ENCODE measurements around the gene KSR1.
A peak's percentile ranks its signal among the peaks of the same experiment; 100 is the strongest.

The KSR1 gene

DNA sequence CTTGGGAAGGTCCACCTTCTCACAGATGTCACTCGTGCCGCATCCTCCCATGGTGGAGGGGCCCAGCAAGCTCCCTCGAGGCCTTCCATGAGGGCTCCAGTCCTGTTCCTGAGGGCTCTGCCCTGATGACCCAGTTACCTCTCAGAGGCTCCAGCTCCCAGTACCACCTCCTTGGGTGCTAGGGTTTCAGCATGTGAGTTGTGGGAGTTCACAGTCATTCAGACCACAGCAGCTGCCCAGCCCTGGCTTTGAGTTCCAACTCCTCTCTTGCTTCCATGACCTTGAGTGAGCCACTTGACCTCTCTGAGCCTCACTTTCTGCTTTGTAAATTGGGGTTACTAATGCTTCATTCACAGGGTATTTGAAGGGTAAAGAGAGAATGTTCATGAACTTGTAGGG lies 137.6 kb downstream of the KSR1 start:
- in situ Hi-C loops (cut with HindIII; ENCODE audit: low pct_unique_long_range_greater_than_20kb, low sequenced_read_pairs): no loop called here
- TF ChIP-seq JUND (IDR thresholded peaks at IDR 0.05; ENCODE audit: low read depth): no peak
- DNase-seq (ENCODE audit: low read depth in 1 of 2, low spot score in 1 of 2): no peak

DNA sequence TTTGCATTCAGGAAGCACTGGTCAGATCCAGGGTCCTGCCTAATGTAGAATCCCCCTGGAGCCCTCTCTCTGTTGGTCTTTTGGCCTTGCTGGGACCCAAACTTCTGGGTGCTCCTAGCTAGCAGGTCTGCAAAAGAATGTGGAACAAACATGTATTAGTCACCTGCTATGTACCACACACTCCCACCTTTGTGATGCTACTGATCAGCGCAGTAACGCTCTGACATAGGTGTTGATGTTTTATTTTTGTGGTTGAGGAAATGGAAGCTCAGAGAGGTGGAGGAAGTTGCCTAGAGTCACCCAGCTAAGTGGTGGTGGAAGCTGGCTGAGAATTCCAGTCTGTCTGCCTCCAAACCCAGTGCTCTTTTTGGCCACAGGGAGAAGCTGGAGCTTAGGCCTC lies 139.0 kb downstream of the KSR1 start:
- in situ Hi-C loops (cut with HindIII; ENCODE audit: low pct_unique_long_range_greater_than_20kb, low sequenced_read_pairs): no loop called here
- no peak for DNase-seq (ENCODE audit: low read depth in 1 of 2, low spot score in 1 of 2)
- TF ChIP-seq JUND (IDR thresholded peaks at IDR 0.05; ENCODE audit: low read depth): no peak

DNA sequence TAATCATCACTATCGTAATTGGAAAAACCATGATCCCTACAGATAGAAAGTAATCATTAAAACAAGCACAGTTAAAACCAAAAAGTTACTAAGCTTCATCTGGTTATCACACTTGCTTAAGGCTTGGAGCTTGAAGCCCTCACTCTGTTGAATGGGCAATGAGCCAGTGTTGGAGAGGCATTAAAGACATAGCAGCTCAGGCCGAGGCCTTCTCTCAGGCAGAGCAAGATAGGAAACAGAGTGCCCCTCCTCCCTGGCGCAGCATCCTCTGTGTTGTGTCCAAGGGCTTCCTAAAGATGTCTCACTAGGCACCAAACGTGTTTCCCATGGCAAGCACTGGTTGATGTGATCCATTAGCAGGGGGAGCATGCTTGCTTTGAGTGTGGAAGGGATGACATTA lies 139.8 kb downstream of the KSR1 start:
- in situ Hi-C loops (cut with HindIII; ENCODE audit: low pct_unique_long_range_greater_than_20kb, low sequenced_read_pairs): no loop called here
- no peak for DNase-seq (ENCODE audit: low read depth in 1 of 2, low spot score in 1 of 2)
- no peak for TF ChIP-seq JUND (IDR thresholded peaks at IDR 0.05; ENCODE audit: low read depth)

DNA sequence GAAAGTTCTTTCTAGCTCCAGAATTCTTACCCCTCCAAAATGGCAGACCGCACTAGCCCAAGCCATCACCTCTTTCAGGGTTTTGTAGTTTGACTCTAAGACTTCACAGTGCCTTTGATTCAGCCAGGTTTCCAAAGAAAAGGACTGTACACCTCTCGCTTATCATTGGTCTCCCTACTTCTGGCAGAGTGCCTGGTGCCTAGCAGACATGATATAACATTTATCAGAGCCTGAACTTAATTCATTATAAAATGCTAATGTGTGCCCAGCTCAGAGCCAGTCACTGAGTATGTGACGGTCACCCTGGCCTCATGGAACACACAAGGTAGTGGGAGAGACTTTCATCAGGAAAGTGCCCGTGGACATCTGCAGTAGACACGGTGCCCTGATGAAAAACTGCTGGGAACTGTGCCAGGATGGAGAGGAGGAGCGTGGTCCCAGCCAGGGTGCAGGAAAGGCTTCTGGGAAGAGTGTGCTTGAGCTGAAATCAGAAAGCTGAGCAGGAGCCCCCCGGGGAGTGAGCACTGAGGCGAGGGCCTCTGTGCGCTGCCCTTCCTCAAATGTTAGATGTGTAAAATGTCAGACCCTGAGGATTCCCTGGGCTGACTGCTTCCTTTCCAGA lies 140.4 kb downstream of the KSR1 start:
- in situ Hi-C loops (cut with HindIII; ENCODE audit: low pct_unique_long_range_greater_than_20kb, low sequenced_read_pairs): no loop called here
- TF ChIP-seq JUND (IDR thresholded peaks at IDR 0.05; ENCODE audit: low read depth): no peak
- no peak for DNase-seq (ENCODE audit: low read depth in 1 of 2, low spot score in 1 of 2)

- no peak for DNase-seq (ENCODE audit: low read depth in 1 of 2, low spot score in 1 of 2)
- TF ChIP-seq JUND (IDR thresholded peaks at IDR 0.05; ENCODE audit: low read depth): no peak
- in situ Hi-C loops (cut with HindIII; ENCODE audit: low pct_unique_long_range_greater_than_20kb, low sequenced_read_pairs): no loop called here
Observed at GRCh38 chr17:27597188-27597580, 140.9 kb downstream of the KSR1 start.

GRCh38 chr17:27597783-27598320 lies 141.6 kb downstream of the KSR1 start:
- DNase-seq (ENCODE audit: low read depth in 1 of 2, low spot score in 1 of 2): no peak
- in situ Hi-C loops (cut with HindIII; ENCODE audit: low pct_unique_long_range_greater_than_20kb, low sequenced_read_pairs): no loop called here
- TF ChIP-seq JUND (IDR thresholded peaks at IDR 0.05; ENCODE audit: low read depth): no peak

GRCh38 chr17:27598337-27599050 lies 142.2 kb downstream of the KSR1 start:
- TF ChIP-seq JUND (IDR thresholded peaks at IDR 0.05; ENCODE audit: low read depth): no peak
- in situ Hi-C loops (cut with HindIII; ENCODE audit: low pct_unique_long_range_greater_than_20kb, low sequenced_read_pairs): no loop called here
- no peak for DNase-seq (ENCODE audit: low read depth in 1 of 2, low spot score in 1 of 2)

DNA sequence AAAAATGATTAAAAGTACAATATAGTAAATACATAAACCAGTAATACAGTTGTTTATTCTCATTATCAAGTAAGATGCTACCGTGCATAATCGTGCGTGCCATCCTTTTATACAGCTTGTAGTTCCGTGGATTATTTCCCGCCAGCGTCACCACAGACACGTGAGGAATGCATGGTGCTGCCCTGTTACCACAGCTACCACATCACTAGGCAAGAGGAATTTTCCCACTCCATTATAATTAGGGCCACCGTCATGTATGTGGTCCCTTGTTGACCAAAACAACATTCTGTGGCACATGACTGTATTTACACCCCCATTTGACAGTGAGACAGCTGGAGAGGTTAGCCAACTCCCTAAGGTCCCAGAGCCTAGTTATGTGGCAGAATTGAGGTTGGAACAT lies 144.2 kb downstream of the KSR1 start:
- no peak for TF ChIP-seq JUND (IDR thresholded peaks at IDR 0.05; ENCODE audit: low read depth)
- DNase-seq (ENCODE audit: low read depth in 1 of 2, low spot score in 1 of 2): no peak
- in situ Hi-C loops (cut with HindIII; ENCODE audit: low pct_unique_long_range_greater_than_20kb, low sequenced_read_pairs): no loop called here

- in situ Hi-C loops (cut with HindIII; ENCODE audit: low pct_unique_long_range_greater_than_20kb, low sequenced_read_pairs): no loop called here
- no peak for TF ChIP-seq JUND (IDR thresholded peaks at IDR 0.05; ENCODE audit: low read depth)
- DNase-seq (ENCODE audit: low read depth in 1 of 2, low spot score in 1 of 2): peak; percentile 78 to 83
Observed at GRCh38 chr17:27601069-27601974, 145.1 kb downstream of the KSR1 start.

GRCh38 chr17:27601975-27602302 lies 145.7 kb downstream of the KSR1 start:
- no peak for DNase-seq (ENCODE audit: low read depth in 1 of 2, low spot score in 1 of 2)
- TF ChIP-seq JUND (IDR thresholded peaks at IDR 0.05; ENCODE audit: low read depth): no peak
- in situ Hi-C loops (cut with HindIII; ENCODE audit: low pct_unique_long_range_greater_than_20kb, low sequenced_read_pairs): no loop called here

- TF ChIP-seq JUND (IDR thresholded peaks at IDR 0.05; ENCODE audit: low read depth): no peak
- peak; percentile 81 to 95 for DNase-seq (ENCODE audit: low read depth in 1 of 2, low spot score in 1 of 2)
- in situ Hi-C loops (cut with HindIII; ENCODE audit: low pct_unique_long_range_greater_than_20kb, low sequenced_read_pairs): no loop called here
Observed at GRCh38 chr17:27602721-27603420, 146.6 kb downstream of the KSR1 start.

- TF ChIP-seq JUND (IDR thresholded peaks at IDR 0.05; ENCODE audit: low read depth): no peak
- DNase-seq (ENCODE audit: low read depth in 1 of 2, low spot score in 1 of 2): no peak
- in situ Hi-C loops (cut with HindIII; ENCODE audit: low pct_unique_long_range_greater_than_20kb, low sequenced_read_pairs): no loop called here
Observed at GRCh38 chr17:27603421-27603770, 147.1 kb downstream of the KSR1 start.

Data from T47D (cell line).